ENCODE measurements around the gene S100A1. TPM values are rescaled to one million over a fixed set of nuclear protein-coding genes. Genes with fewer than 3 reads are reported as not detected.
A peak's percentile ranks its signal among the peaks of the same experiment; 100 is the strongest.

Gene S100A1
- total RNA-seq, 1 experiment from 2014 or later: not detected

GRCh38 chr1:153679337-153680119, 51.3 kb downstream of the S100A1 start:
- Histone ChIP-seq H3K4me1 (ENCODE audit: insufficient read depth, low read length, poor library complexity, severe bottlenecking) (peaks cover 26% of the 10 kb centered on the region), H3K27ac (ENCODE audit: low read depth, low read length, poor library complexity, severe bottlenecking) (no peak overlapping the region), H3K36me3 (ENCODE audit: insufficient read depth, low read length, poor library complexity, severe bottlenecking) (no peaks in the 10 kb centered on the region), H3K4me3 (ENCODE audit: low read depth, low read length, poor library complexity, severe bottlenecking) (peak overlapping the region; percentile 45), H3K9me3 (ENCODE audit: low read depth, low read length, poor library complexity, severe bottlenecking) (no peaks in the 10 kb centered on the region), H3K27me3 (replicated peaks; ENCODE audit: insufficient read depth, low read depth, low read length, poor library complexity) (peaks cover 40% of the 10 kb centered on the region)
- intact Hi-C loops (cut with micrococcal nuclease; ENCODE audit: unreplicated experiment): loop anchor here (1.0 to 2.0 kb wide), 3 partner anchors 69 to 307 kb away; partner anchors contain the start of gene RAB13
- CTCF ChIA-PET: no interaction called here
- peak; percentile 28; the same call in 1 of the 2 replicates for TF ChIP-seq CTCF (conservative IDR thresholded peaks at IDR 0.05; ENCODE audit: low read depth, low read length)
- TF ChIP-seq EZH2 (IDR thresholded peaks at IDR 0.05; ENCODE audit: borderline replicate concordance, low read depth, low read length, poor library complexity, severe bottlenecking): no peak
- no peak for DNase-seq (ENCODE audit: low spot score)
- POLR2A ChIA-PET (ENCODE audit: low non-redundant PET): no interaction called here
- BruUV-seq (replicated peaks): no TSS peak

- ChIA-PET POLR2A (ENCODE audit: low non-redundant PET) (no interaction called here), CTCF (no interaction called here)
- BruUV-seq (replicated peaks): no TSS peak
- Histone ChIP-seq H3K27ac (ENCODE audit: low read depth, low read length, poor library complexity, severe bottlenecking) (no peak overlapping the region), H3K27me3 (replicated peaks; ENCODE audit: insufficient read depth, low read depth, low read length, poor library complexity) (peaks cover 40% of the 10 kb centered on the region), H3K9me3 (ENCODE audit: low read depth, low read length, poor library complexity, severe bottlenecking) (no peaks in the 10 kb centered on the region), H3K36me3 (ENCODE audit: insufficient read depth, low read length, poor library complexity, severe bottlenecking) (no peaks in the 10 kb centered on the region), H3K4me3 (ENCODE audit: low read depth, low read length, poor library complexity, severe bottlenecking) (peak overlapping the region; percentile 45), H3K4me1 (ENCODE audit: insufficient read depth, low read length, poor library complexity, severe bottlenecking) (peaks cover 26% of the 10 kb centered on the region)
- TF ChIP-seq EZH2 (IDR thresholded peaks at IDR 0.05; ENCODE audit: borderline replicate concordance, low read depth, low read length, poor library complexity, severe bottlenecking) (no peak), CTCF (conservative IDR thresholded peaks at IDR 0.05; ENCODE audit: low read depth, low read length) (no peak)
- DNase-seq (ENCODE audit: low spot score): no peak
- intact Hi-C loops (cut with micrococcal nuclease; ENCODE audit: unreplicated experiment): no loop called here
Observed at GRCh38 chr1:153680120-153680403, 51.8 kb downstream of the S100A1 start.

Other genes starting within 250 kb of the S100A1 start
- not detected in 2 replicates for gene S100A8, start 237.4 kb upstream of the S100A1 start, total RNA-seq (2021)
- not detected in 2 replicates for gene S100A7A, start 211.9 kb upstream of the S100A1 start, total RNA-seq (2021)
- gene S100A7, start 167.8 kb upstream of the S100A1 start, total RNA-seq (2021): not detected in 2 replicates
- 73.6 and 106 TPM in 2 replicates for gene S100A6, start 92.4 kb upstream of the S100A1 start, total RNA-seq (2021)
- gene S100A5, start 87.5 kb upstream of the S100A1 start, total RNA-seq (2021): not detected in 2 replicates
- gene S100A4, start 82.6 kb upstream of the S100A1 start, total RNA-seq (2021): 17.8 and 20.0 TPM in 2 replicates
- gene S100A3, start 79.2 kb upstream of the S100A1 start, total RNA-seq (2021): 0.61 and 0.99 TPM in 2 replicates
- 2.4 and 4.5 TPM in 2 replicates for gene S100A2, start 62.6 kb upstream of the S100A1 start, total RNA-seq (2021)
- 0.43 TPM in 1 of 2 replicates, not detected in the other for gene S100A16, start 15.3 kb upstream of the S100A1 start, total RNA-seq (2021)
- not detected in 2 replicates for gene S100A14, start 12.1 kb upstream of the S100A1 start, total RNA-seq (2021)
- gene S100A13, start 929 bp upstream of the S100A1 start, total RNA-seq (2021): 11.0 and 18.0 TPM in 2 replicates
- 99.8 and 101 TPM in 2 replicates for gene CHTOP, start 5.6 kb downstream of the S100A1 start, total RNA-seq (2021)
- 47.4 and 55.9 TPM in 2 replicates for gene SNAPIN, start 30.3 kb downstream of the S100A1 start, total RNA-seq (2021)
- gene ILF2, start 42.6 kb downstream of the S100A1 start, total RNA-seq (2021): 391 and 420 TPM in 2 replicates
- gene NPR1, start 50.3 kb downstream of the S100A1 start, total RNA-seq (2021): 0.87 and 1.1 TPM in 2 replicates
- gene INTS3, start 99.6 kb downstream of the S100A1 start, total RNA-seq (2021): 56.7 and 58.0 TPM in 2 replicates
- gene SLC27A3, start 147.0 kb downstream of the S100A1 start, total RNA-seq (2021): 5.0 and 5.7 TPM in 2 replicates

All from A673 (cell line).